ENCODE results near the gene TBL1XR1. TPM values are rescaled to one million over a fixed set of nuclear protein-coding genes. Genes with fewer than 3 reads are reported as not detected.

TBL1XR1 gene
- total RNA-seq, 1 donor from 2014 or later = 275 TPM

GRCh38 chr3:177068967-177069366 is 128.3 kb downstream of the TBL1XR1 start:
- Histone ChIP-seq H3K27ac (no peak overlapping the region), H3K9ac (no peak overlapping the region), H3K27me3 (no peaks in the 10 kb centered on the region), H3K79me2 (ENCODE audit: low read depth) (peaks cover 100% of the 10 kb centered on the region), H2AFZ (replicated peaks) (no peak overlapping the region), H3K4me3 (no peak overlapping the region), H4K20me1 (ENCODE audit: low read depth) (peaks cover 61% of the 10 kb centered on the region), H3F3A (ENCODE audit: low read depth) (no peaks in the 10 kb centered on the region), H3K4me1 (peaks cover 17% of the 10 kb centered on the region), H3K36me3 (no peaks in the 10 kb centered on the region), H3K4me2 (no peak overlapping the region), H3K9me3 (ENCODE audit: low read depth) (no peaks in the 10 kb centered on the region)
- peaks cover 18% of the 10 kb centered on the region for H3K9me3 Mint-ChIP-seq
- no peak overlapping the region for H3K27ac Mint-ChIP-seq
- no peak overlapping the region for H3K4me3 Mint-ChIP-seq
- H3K27me3 Mint-ChIP-seq (ENCODE audit: insufficient read depth, low read depth) = no peaks in the 10 kb centered on the region
- no peaks in the 10 kb centered on the region for H3K4me1 Mint-ChIP-seq
- TF ChIP-seq CTCF (IDR thresholded peaks at IDR 0.05) (no peak), EZH2 (IDR thresholded peaks at IDR 0.05) (no peak), EZH2phosphoT487 (IDR thresholded peaks at IDR 0.05) (no peak)
- peaks cover 31% of the 10 kb centered on the region for H3K36me3 Mint-ChIP-seq
- DNase-seq (ENCODE audit: low spot score) = no peak

DNA sequence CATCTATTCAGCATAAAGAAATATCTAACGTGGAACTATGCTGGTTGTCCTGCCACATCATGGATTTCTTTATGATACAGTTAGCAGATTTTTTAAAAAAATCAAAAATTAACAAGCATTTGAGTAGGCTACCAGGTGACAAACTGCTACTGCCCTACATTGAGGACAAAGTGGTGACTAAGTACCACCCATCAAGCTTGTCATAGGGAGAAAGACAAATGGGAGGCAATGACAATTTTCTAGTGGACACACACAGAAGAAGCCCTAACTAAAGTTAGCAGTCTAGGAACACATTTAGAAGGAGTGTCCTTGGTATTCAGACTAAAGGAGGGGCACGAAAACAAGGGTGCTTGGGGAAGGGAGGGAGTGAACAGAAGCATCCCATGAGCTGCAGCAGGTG is 131.2 kb downstream of the TBL1XR1 start:
- Mint-ChIP-seq H3K4me1 (no peaks in the 10 kb centered on the region), H3K4me3 (no peak overlapping the region)

DNA sequence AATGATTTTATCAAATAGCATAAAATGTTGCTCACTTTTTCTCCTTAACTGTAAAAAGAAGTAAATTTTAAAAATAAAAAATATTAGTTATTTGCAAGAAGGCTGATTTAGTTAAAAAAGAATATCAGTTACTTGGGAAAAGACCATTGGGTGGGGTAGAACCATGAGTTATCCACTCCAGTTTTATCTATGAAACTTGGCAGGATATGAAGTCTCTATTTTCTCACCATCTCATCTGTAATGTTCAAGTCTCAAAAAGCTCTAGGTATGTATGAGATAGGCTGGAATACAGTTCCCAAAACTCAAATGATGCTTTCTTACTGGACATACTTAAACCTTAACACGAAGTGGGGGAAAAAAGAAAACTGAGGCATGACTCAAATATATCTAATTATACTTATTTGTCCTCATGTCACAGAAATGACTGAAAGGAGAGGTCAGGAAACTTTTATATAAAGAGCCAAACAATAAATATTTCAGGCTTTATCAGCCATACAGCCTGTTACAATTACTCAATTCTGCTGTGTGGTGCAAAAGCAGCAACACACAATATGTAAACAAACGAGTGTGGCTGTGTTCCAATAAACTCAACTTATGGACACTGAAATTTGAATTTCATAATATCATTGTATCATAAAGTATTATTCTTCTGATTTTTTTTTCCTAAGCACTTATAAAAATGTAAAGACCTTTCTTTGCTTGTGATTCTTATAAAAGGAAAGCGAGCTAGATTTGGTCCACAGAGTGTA is 131.8 kb downstream of the TBL1XR1 start:
- H3K27me3 Mint-ChIP-seq (ENCODE audit: insufficient read depth, low read depth) = no peaks in the 10 kb centered on the region
- Histone ChIP-seq H3K9ac (no peak overlapping the region), H3K4me3 (no peak overlapping the region), H2AFZ (replicated peaks) (no peak overlapping the region), H3K79me2 (ENCODE audit: low read depth) (peaks cover 100% of the 10 kb centered on the region), H3K9me3 (ENCODE audit: low read depth) (no peaks in the 10 kb centered on the region), H3K4me2 (no peak overlapping the region), H3K36me3 (no peaks in the 10 kb centered on the region), H3F3A (ENCODE audit: low read depth) (no peaks in the 10 kb centered on the region), H3K4me1 (peaks cover 24% of the 10 kb centered on the region), H3K27ac (peak overlapping the region; percentile 30), H3K27me3 (no peaks in the 10 kb centered on the region), H4K20me1 (ENCODE audit: low read depth) (peaks cover 82% of the 10 kb centered on the region)
- no peak overlapping the region for H3K4me3 Mint-ChIP-seq
- H3K4me1 Mint-ChIP-seq = no peaks in the 10 kb centered on the region
- no peak for DNase-seq (ENCODE audit: low spot score)
- peaks cover 3% of the 10 kb centered on the region for H3K9me3 Mint-ChIP-seq
- peaks cover 29% of the 10 kb centered on the region for H3K36me3 Mint-ChIP-seq
- no peak overlapping the region for H3K27ac Mint-ChIP-seq
- TF ChIP-seq CTCF (IDR thresholded peaks at IDR 0.05) = no peak
- no peak for TF ChIP-seq EZH2phosphoT487 (IDR thresholded peaks at IDR 0.05)
- TF ChIP-seq EZH2 (IDR thresholded peaks at IDR 0.05) = no peak

More for the DNA sequence above, 131.2 kb downstream of the TBL1XR1 start:
- H3K9ac ChIP-seq = no peak overlapping the region
- no peak for TF ChIP-seq CTCF (IDR thresholded peaks at IDR 0.05)
- TF ChIP-seq EZH2phosphoT487 (IDR thresholded peaks at IDR 0.05) = no peak
- peaks cover 81% of the 10 kb centered on the region for H4K20me1 ChIP-seq (ENCODE audit: low read depth)
- peaks cover 4% of the 10 kb centered on the region for H3K9me3 Mint-ChIP-seq
- no peak overlapping the region for H2AFZ ChIP-seq (replicated peaks)
- H3K4me2 ChIP-seq = no peak overlapping the region
- H3K4me3 ChIP-seq = no peak overlapping the region
- H3K9me3 ChIP-seq (ENCODE audit: low read depth) = no peaks in the 10 kb centered on the region
- peaks cover 100% of the 10 kb centered on the region for H3K79me2 ChIP-seq (ENCODE audit: low read depth)
- peak overlapping the region; percentile 30 for H3K27ac ChIP-seq
- no peaks in the 10 kb centered on the region for H3K27me3 ChIP-seq
- no peak overlapping the region for H3K27ac Mint-ChIP-seq
- peaks cover 30% of the 10 kb centered on the region for H3K36me3 Mint-ChIP-seq
- peaks cover 24% of the 10 kb centered on the region for H3K4me1 ChIP-seq
- H3K27me3 Mint-ChIP-seq (ENCODE audit: insufficient read depth, low read depth) = no peaks in the 10 kb centered on the region
- DNase-seq (ENCODE audit: low spot score) = no peak
- no peaks in the 10 kb centered on the region for H3K36me3 ChIP-seq
- H3F3A ChIP-seq (ENCODE audit: low read depth) = no peaks in the 10 kb centered on the region

Data from neural progenitor cell (in vitro differentiated cells).